OCI-LY7 (cell line): Measurements from ENCODE around the gene GRID2. TPM values are rescaled to one million over a fixed set of nuclear protein-coding genes. Genes with fewer than 3 reads are reported as not detected.

Experiments used
- BruUV-seq: library from RNA; stranded (reverse); fragments of 400-500 nt; replicated peaks from 2 replicates; lab custom pipeline; 2021; lab: Mats Ljungman, UMichigan
- CTCF ChIA-PET: fragments of 300-600 bp; sonication (Branson Sonifier 250); formaldehyde crosslinking; loops from one replicate; lab custom pipeline; 2022; ENCODE audit warnings: antibody characterized with exemption; ENCODE audit not compliant: unreplicated experiment; lab: Charles Lee
- POLR2A ChIA-PET: fragments of 300-600 bp; sonication (Branson Sonifier 250); formaldehyde crosslinking; loops from one replicate; lab custom pipeline; 2022; ENCODE audit warnings: antibody characterized with exemption; lab: Charles Lee
- DNase-seq: peaks from one replicate; pipeline ENCODE4 v3.0.0-alpha.2; 2015; ENCODE audit warnings: low spot score
- H2AFZ ChIP-seq: fragments of 200-600 bp; sonication (generic), shearing (Covaris generic); 2 replicates; pipeline ENCODE4 v1.6.1; 2014; ENCODE audit warnings: mild to moderate bottlenecking, antibody characterized with exemption, low read length, moderate library complexity
- H3K27ac ChIP-seq: fragments of 200-600 bp; sonication (generic); 2 replicates; pipeline ENCODE4 v1.5.1; 2014; ENCODE audit warnings: mixed run types, low read depth, mild to moderate bottlenecking, moderate library complexity, low read length, inconsistent platforms; ENCODE audit not compliant: poor library complexity, severe bottlenecking
- H3K36me3 ChIP-seq: fragments of 200-600 bp; sonication (generic); 2 replicates; pipeline ENCODE4 v1.6.1; 2014; ENCODE audit warnings: mild to moderate bottlenecking, antibody characterized with exemption, low read length, moderate library complexity, mixed read lengths; ENCODE audit not compliant: insufficient read depth
- H3K4me1 ChIP-seq: fragments of 200-600 bp; sonication (generic); 2 replicates; pipeline ENCODE4 v1.5.1; 2014; ENCODE audit warnings: mild to moderate bottlenecking, low read length; ENCODE audit not compliant: insufficient read depth, poor library complexity, severe bottlenecking
- H3K4me2 ChIP-seq: fragments of 200-600 bp; sonication (generic); 2 replicates; pipeline ENCODE4 v1.6.1; 2014; ENCODE audit warnings: mild to moderate bottlenecking, low read length
- H3K4me3 ChIP-seq: fragments of 200-600 bp; sonication (generic); 2 replicates; pipeline ENCODE4 v1.5.1; 2014; ENCODE audit warnings: mild to moderate bottlenecking, low read depth, low read length; ENCODE audit not compliant: poor library complexity, severe bottlenecking
- H3K79me2 ChIP-seq: fragments of 200-600 bp; sonication (generic); 2 replicates; pipeline ENCODE4 v1.6.1; 2016; ENCODE audit warnings: low read depth, mild to moderate bottlenecking, low read length, moderate library complexity, mixed read lengths; ENCODE audit not compliant: insufficient read depth
- H3K9me2 ChIP-seq: fragments of 200-600 bp; sonication (generic); 2 replicates; pipeline ENCODE4 v1.6.1; 2016; ENCODE audit warnings: mild to moderate bottlenecking, low read length, mixed read lengths; ENCODE audit not compliant: insufficient read depth
- H3K9me3 ChIP-seq: fragments of 200-600 bp; sonication (generic); 2 replicates; pipeline ENCODE4 v1.6.1; 2014; ENCODE audit warnings: mild to moderate bottlenecking, mixed run types, low read length, mixed read lengths
- H4K20me1 ChIP-seq: fragments of 200-600 bp; sonication (generic); 2 replicates; pipeline ENCODE4 v1.6.1; 2014; ENCODE audit warnings: mild to moderate bottlenecking, antibody characterized with exemption, low read length, moderate library complexity, mixed read lengths; ENCODE audit not compliant: insufficient read depth
- EZH2phosphoT487 ChIP-seq: fragments of 200-600 bp; sonication (generic); IDR thresholded peaks from 2 replicates; pipeline ENCODE4 v1.6.1; 2018; ENCODE audit warnings: low read depth, borderline replicate concordance, mild to moderate bottlenecking, mixed run types, antibody characterized with exemption, low read length, moderate library complexity, mixed read lengths
- intact Hi-C: fragments of 100-400 bp; cut with micrococcal nuclease; formaldehyde crosslinking; loops from one replicate; pipeline ENCODE4 v1.10.0; 2022; ENCODE audit not compliant: unreplicated experiment
- total RNA-seq, 2 experiments: library from RNA; depleted of rRNA in 1 of 2; stranded (reverse); fragments of >200 nt in 1 of 2; shearing (Covaris generic) in 1 of 2; gene quantifications; 2 replicates each; pipeline ENCODE4 v1.2.3, GENCODE V29; 2014 to 2022
- TF ChIP-seq, protein P1 (sequence below): fragments of 200-600 bp; sonication (generic); conservative IDR thresholded peaks from 2 replicates; pipeline ENCODE4 v1.5.1; 2014; ENCODE audit warnings: mild to moderate bottlenecking, antibody characterized with exemption, low read length, moderate library complexity, mixed read lengths

Gene GRID2
- total RNA-seq, 2 experiments from 2014 or later: not detected

DNA sequence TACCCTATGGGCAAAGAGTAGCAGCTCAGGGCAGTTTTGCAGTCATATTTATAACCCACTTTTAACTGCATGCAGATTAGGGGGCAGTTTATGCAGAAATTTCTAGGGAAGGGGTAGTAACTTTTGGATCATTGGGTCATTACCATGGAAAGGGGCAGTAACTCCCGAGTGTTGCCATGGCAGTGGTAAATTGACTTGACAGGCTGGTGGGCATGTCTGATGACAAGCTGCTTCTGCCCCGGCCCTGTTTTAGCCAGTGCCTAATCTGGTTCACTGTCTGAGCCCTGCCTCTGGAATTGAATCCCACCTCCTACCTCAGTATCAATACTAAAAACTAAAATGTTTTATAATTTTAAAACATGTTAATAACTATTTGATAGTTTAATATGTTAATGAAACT, 1162.7 kb downstream of the GRID2 start:
- no peaks in the 10 kb centered on the region for H4K20me1 ChIP-seq
- intact Hi-C loops: no loop called here
- no TSS peak for BruUV-seq
- no peaks in the 10 kb centered on the region for H3K36me3 ChIP-seq
- CTCF ChIA-PET: no interaction called here
- no peaks in the 10 kb centered on the region for H3K9me2 ChIP-seq
- H3K27ac ChIP-seq: no peak overlapping the region
- no peaks in the 10 kb centered on the region for H3K79me2 ChIP-seq
- H3K9me3 ChIP-seq: no peaks in the 10 kb centered on the region
- no peak for TF ChIP-seq EZH2phosphoT487
- TF ChIP-seq, protein P1, sequence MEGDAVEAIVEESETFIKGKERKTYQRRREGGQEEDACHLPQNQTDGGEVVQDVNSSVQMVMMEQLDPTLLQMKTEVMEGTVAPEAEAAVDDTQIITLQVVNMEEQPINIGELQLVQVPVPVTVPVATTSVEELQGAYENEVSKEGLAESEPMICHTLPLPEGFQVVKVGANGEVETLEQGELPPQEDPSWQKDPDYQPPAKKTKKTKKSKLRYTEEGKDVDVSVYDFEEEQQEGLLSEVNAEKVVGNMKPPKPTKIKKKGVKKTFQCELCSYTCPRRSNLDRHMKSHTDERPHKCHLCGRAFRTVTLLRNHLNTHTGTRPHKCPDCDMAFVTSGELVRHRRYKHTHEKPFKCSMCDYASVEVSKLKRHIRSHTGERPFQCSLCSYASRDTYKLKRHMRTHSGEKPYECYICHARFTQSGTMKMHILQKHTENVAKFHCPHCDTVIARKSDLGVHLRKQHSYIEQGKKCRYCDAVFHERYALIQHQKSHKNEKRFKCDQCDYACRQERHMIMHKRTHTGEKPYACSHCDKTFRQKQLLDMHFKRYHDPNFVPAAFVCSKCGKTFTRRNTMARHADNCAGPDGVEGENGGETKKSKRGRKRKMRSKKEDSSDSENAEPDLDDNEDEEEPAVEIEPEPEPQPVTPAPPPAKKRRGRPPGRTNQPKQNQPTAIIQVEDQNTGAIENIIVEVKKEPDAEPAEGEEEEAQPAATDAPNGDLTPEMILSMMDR: no peak
- no peak for DNase-seq
- no peak overlapping the region for H2AFZ ChIP-seq
- H3K4me1 ChIP-seq: no peaks in the 10 kb centered on the region
- H3K4me3 ChIP-seq: no peak overlapping the region
- no peak overlapping the region for H3K4me2 ChIP-seq
- POLR2A ChIA-PET: no interaction called here

DNA sequence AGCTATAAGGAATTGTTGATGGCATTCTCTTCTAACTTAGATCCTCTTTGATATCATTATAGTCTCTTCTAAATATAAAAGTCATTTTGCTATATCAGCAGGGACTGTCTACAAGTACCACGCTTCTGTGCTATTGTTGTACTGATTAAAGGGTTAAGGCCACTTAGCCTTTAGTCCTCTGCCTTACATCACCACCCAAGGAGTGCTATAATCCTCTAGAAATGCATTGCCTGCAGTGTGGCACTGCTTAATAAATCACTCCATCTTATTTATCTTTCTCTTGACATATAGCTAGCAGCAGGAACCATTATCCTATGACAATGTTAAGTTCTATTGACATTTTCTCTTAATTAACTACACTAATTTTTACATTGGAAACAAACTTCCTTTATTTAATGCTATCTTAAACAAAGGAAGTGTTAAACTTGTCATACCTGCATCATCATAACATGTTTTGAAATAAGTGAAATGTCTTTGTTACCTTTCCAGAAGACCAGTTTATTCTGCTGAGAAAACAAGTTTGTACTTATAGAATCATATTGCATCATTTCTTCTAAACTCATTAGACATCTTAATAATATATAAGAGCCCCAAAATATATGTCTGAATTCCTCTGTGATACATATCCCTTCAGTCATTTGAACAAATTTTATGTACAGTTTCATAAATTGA, 1163.9 kb downstream of the GRID2 start:
- no peak overlapping the region for H2AFZ ChIP-seq
- H3K79me2 ChIP-seq: no peaks in the 10 kb centered on the region
- intact Hi-C loops: no loop called here
- no TSS peak for BruUV-seq
- H3K4me3 ChIP-seq: no peak overlapping the region
- H4K20me1 ChIP-seq: no peaks in the 10 kb centered on the region
- no peaks in the 10 kb centered on the region for H3K36me3 ChIP-seq
- H3K4me1 ChIP-seq: no peaks in the 10 kb centered on the region
- H3K9me2 ChIP-seq: no peaks in the 10 kb centered on the region
- H3K27ac ChIP-seq: no peak overlapping the region
- no peak for DNase-seq
- no peaks in the 10 kb centered on the region for H3K9me3 ChIP-seq
- ChIA-PET POLR2A (interaction anchor here (0.7 kb wide), 1 partner anchor 1282 kb away, joined by 3 read pairs; no protein-coding TSS in a partner anchor), CTCF (no interaction called here)
- no peak overlapping the region for H3K4me2 ChIP-seq
- no peak for TF ChIP-seq EZH2phosphoT487
- TF ChIP-seq, protein P1: no peak

DNA sequence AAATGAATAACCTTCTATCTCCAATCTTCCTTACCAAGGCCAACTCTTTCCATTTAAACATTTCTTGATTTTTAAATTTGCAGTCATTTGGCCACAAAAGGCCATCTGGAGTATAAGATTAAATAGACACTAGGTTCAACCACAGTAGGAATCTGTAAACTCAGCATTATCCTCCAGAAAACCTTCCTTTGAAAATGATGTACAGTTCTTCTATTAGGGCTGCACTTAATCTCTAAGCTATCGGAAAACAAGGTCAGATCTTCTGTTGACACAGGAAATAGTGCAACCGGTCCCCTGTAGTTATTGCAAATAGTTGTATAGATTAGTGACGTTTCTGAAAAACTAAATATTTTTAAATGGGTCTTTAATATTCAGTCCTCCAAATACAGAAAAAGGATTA, 1165.8 kb downstream of the GRID2 start:
- ChIA-PET CTCF (no interaction called here), POLR2A (interaction anchor here (1.5 kb wide), 1 partner anchor 19 kb away, joined by 3 read pairs; no protein-coding TSS in a partner anchor)
- Histone ChIP-seq H3K9me3 (no peaks in the 10 kb centered on the region), H3K79me2 (no peaks in the 10 kb centered on the region), H2AFZ (no peak overlapping the region), H3K4me1 (no peaks in the 10 kb centered on the region), H3K4me2 (no peak overlapping the region), H3K27ac (no peak overlapping the region), H4K20me1 (no peaks in the 10 kb centered on the region), H3K9me2 (no peaks in the 10 kb centered on the region), H3K4me3 (no peak overlapping the region), H3K36me3 (no peaks in the 10 kb centered on the region)
- intact Hi-C loops: no loop called here
- BruUV-seq: no TSS peak
- TF ChIP-seq, protein P1: no peak
- no peak for TF ChIP-seq EZH2phosphoT487
- no peak for DNase-seq
